ENCODE measurements around the gene ARVCF.

ARVCF gene

DNA sequence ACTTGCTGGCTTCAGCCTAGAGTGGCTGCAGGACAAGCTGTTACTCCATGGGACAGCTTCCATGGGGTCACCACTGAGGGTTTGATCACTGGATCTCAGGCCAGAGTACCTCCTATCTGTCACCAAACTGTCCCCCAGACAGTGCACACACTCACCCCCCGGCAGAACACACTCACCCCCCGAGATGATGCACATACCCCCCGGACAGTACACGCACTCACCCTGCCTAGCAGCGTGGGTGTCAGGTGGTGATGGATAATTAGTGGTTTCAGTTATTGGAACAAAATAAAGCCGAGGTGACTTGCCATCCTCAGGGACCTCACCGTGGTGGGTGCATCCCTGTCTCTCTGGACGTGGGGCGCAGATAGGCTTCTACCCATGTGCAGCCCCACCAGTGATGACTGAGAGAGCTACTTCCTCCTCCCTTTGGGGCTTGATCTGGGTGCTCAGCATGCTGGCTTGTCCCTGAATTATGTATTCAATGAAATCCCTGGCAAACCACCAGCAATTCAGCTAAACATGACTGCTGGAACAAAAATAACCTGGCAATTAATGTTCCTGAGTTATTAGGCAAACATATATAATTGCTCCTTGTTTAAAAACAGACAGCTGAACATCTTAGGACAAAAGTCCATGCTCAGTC, 23.2 kb upstream of the ARVCF start:
- H3K36me3 ChIP-seq (ENCODE audit: control insufficient read depth, insufficient read depth, low read length): peaks cover 41% of the 10 kb centered on the region

DNA sequence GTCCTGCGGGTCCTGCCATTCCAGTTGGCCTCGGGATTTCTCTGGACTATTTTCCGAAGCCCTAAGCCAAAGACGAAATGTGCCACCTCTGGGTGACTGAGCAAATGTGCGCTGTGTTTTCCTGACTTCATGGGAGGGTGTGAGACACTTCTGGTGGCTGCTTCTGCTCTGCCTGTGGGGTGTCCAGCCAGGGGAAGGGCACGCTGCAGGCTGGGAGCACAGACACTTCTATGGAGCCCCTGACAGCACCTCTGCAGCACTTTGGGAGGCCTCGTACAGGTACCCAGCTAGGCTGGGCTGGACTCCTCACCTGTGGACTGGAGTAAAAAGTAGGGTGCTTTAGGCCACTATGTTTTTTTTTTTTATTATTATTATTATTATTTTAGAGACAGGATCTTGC, 22.0 kb upstream of the ARVCF start:
- H3K27ac ChIP-seq (ENCODE audit: insufficient read depth, low read length, poor library complexity, severe bottlenecking): no peak overlapping the region
- H3K9me3 ChIP-seq (ENCODE audit: control insufficient read depth, low read length): no peaks in the 10 kb centered on the region
- no peak overlapping the region for H3K4me3 ChIP-seq (ENCODE audit: insufficient read depth, low read depth, low read length, poor library complexity, severe bottlenecking)
- no peaks in the 10 kb centered on the region for H3K4me1 ChIP-seq (ENCODE audit: control insufficient read depth, insufficient read depth, low read length, poor library complexity, severe bottlenecking)
- no peak for DNase-seq
- H3K36me3 ChIP-seq (ENCODE audit: control insufficient read depth, insufficient read depth, low read length): peaks cover 31% of the 10 kb centered on the region
- H3K27me3 ChIP-seq (replicated peaks; ENCODE audit: control insufficient read depth, insufficient read depth, low read length, poor library complexity, severe bottlenecking): no peaks in the 10 kb centered on the region

More for the DNA sequence above, 23.2 kb upstream of the ARVCF start:
- no peak for DNase-seq
- no peak overlapping the region for H3K27ac ChIP-seq (ENCODE audit: insufficient read depth, low read length, poor library complexity, severe bottlenecking)
- H3K4me1 ChIP-seq (ENCODE audit: control insufficient read depth, insufficient read depth, low read length, poor library complexity, severe bottlenecking): no peaks in the 10 kb centered on the region
- no peak overlapping the region for H3K4me3 ChIP-seq (ENCODE audit: insufficient read depth, low read depth, low read length, poor library complexity, severe bottlenecking)
- no peaks in the 10 kb centered on the region for H3K27me3 ChIP-seq (replicated peaks; ENCODE audit: control insufficient read depth, insufficient read depth, low read length, poor library complexity, severe bottlenecking)
- H3K9me3 ChIP-seq (ENCODE audit: control insufficient read depth, low read length): no peaks in the 10 kb centered on the region

DNA sequence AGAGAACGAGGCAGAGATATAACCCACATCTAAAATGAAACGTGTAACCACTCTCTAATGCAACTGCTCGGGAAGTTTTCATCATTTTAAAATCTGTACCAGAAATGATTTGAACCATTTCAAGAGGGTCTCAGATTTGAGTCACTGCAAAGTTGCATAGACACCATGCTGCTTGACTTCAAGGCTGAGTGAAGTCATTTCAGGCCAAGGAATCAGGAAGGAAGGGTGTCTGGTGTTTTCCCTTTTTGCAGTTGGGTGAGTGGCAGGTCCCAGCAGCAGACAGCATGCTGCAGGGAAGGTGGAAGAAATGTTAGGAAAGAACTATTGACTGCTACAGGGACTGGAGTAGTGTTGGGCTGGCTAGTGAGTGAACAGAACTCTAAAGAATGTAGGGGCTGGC, 20.8 kb upstream of the ARVCF start:
- Histone ChIP-seq H3K4me3 (ENCODE audit: insufficient read depth, low read depth, low read length, poor library complexity, severe bottlenecking) (no peak overlapping the region), H3K9me3 (ENCODE audit: control insufficient read depth, low read length) (no peaks in the 10 kb centered on the region), H3K27me3 (replicated peaks; ENCODE audit: control insufficient read depth, insufficient read depth, low read length, poor library complexity, severe bottlenecking) (no peaks in the 10 kb centered on the region), H3K4me1 (ENCODE audit: control insufficient read depth, insufficient read depth, low read length, poor library complexity, severe bottlenecking) (peaks cover under 1% of the 10 kb centered on the region), H3K27ac (ENCODE audit: insufficient read depth, low read length, poor library complexity, severe bottlenecking) (no peak overlapping the region), H3K36me3 (ENCODE audit: control insufficient read depth, insufficient read depth, low read length) (peaks cover 25% of the 10 kb centered on the region)
- DNase-seq: no peak

DNA sequence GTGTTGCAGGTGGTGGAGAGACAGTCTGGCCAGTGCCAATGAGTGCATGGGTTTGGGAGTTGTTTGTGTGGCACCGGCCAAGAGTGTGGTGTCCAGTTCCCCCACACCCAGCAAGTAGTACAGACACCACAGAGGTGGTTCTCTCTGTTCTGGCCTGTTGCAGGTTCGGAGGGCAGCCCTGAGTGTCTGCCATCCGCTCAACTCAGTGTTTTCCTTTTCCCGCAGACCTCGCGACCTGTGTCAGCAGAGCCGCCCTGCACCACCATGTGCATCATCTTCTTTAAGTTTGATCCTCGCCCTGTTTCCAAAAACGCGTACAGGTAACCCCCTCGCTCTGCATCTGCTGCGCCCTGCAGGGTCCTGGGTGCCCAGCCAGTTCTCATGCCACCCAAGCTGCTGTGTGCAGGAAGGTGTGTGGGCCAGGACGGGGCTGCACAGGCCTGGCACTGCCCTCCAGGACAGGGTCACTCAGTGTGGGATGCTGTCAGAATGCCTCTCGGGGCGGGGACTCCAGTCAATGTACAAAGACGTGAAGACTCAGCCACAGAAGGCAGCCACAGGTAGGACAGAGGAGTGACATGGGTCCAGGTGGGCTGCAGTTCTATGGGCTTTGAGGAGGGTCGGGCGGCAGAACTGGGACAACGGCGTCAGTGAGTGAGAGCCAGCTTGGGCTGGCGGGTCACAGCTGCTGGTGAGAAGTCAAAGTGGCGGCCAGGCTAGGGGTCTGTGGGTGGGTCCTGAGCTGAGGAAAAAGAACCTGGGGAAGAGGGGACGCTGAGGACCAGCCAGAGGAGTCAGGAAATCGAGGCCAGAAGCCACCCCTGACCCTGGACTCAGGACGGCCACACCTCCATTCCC, 20.1 kb upstream of the ARVCF start:
- H3K27ac ChIP-seq (ENCODE audit: insufficient read depth, low read length, poor library complexity, severe bottlenecking): no peak overlapping the region
- H3K4me3 ChIP-seq (ENCODE audit: insufficient read depth, low read depth, low read length, poor library complexity, severe bottlenecking): no peak overlapping the region
- H3K9me3 ChIP-seq (ENCODE audit: control insufficient read depth, low read length): no peaks in the 10 kb centered on the region
- H3K36me3 ChIP-seq (ENCODE audit: control insufficient read depth, insufficient read depth, low read length): peaks cover 20% of the 10 kb centered on the region
- no peak for DNase-seq
- H3K27me3 ChIP-seq (replicated peaks; ENCODE audit: control insufficient read depth, insufficient read depth, low read length, poor library complexity, severe bottlenecking): no peaks in the 10 kb centered on the region
- peaks cover 8% of the 10 kb centered on the region for H3K4me1 ChIP-seq (ENCODE audit: control insufficient read depth, insufficient read depth, low read length, poor library complexity, severe bottlenecking)

DNA sequence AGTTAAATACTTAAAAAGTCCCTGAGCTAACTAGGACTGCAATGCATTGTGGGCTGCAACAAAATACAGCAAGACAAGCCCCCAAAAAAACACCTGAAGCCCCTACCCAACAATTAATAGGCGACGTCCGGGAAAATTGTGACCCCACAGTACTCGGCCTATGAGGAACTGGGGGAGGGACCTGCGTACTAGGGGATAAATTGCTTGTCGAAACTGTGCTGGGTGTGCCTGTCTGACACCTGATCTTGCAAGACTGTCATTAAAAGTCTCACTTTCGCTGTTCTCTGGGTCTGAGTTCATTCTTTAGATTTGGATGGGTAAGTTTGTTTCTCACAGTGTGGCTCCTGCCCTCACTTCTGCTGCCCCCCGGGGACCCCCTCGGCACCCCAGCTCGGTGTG, 19.5 kb upstream of the ARVCF start:
- DNase-seq: no peak
- no peak overlapping the region for H3K4me3 ChIP-seq (ENCODE audit: insufficient read depth, low read depth, low read length, poor library complexity, severe bottlenecking)
- H3K9me3 ChIP-seq (ENCODE audit: control insufficient read depth, low read length): no peaks in the 10 kb centered on the region
- no peak overlapping the region for H3K27ac ChIP-seq (ENCODE audit: insufficient read depth, low read length, poor library complexity, severe bottlenecking)
- peaks cover 14% of the 10 kb centered on the region for H3K4me1 ChIP-seq (ENCODE audit: control insufficient read depth, insufficient read depth, low read length, poor library complexity, severe bottlenecking)
- H3K27me3 ChIP-seq (replicated peaks; ENCODE audit: control insufficient read depth, insufficient read depth, low read length, poor library complexity, severe bottlenecking): no peaks in the 10 kb centered on the region
- peaks cover 20% of the 10 kb centered on the region for H3K36me3 ChIP-seq (ENCODE audit: control insufficient read depth, insufficient read depth, low read length)

DNA sequence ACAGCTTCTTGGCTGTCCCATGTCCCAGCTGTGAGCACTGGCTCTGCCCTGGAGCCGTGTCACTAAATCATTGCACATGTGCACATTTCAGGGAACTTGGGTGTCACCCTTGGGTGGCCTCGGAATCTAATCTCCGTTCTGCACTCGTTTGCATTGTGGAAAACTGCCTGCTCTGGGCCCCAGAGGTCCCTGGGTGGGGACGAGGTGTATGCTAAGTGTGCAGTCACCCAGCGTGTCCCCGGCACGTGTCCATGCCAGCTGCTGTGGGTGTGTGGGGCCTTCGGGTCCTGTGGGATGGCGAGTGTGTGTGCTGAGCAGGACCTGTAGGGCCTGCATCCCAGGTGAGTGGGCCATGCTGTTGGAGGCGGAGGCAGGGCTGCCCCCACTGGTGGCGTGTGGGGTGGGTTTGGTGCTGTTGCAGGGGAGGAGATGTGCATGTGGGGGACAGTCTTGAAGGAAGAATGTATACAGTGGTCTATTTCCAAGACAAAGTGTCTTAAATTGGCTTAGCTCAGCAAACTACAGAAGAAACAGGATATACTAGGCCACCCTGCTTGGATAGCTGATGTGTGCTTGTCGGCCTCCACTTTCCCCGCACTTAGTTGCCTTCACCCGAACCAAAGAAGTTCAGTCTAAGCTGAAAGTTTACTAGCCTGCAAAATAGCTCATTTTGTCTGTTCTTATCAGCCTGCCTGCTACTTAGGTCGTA, 18.9 kb upstream of the ARVCF start:
- peaks cover 15% of the 10 kb centered on the region for H3K36me3 ChIP-seq (ENCODE audit: control insufficient read depth, insufficient read depth, low read length)
- peaks cover 14% of the 10 kb centered on the region for H3K4me1 ChIP-seq (ENCODE audit: control insufficient read depth, insufficient read depth, low read length, poor library complexity, severe bottlenecking)
- no peaks in the 10 kb centered on the region for H3K27me3 ChIP-seq (replicated peaks; ENCODE audit: control insufficient read depth, insufficient read depth, low read length, poor library complexity, severe bottlenecking)
- no peaks in the 10 kb centered on the region for H3K9me3 ChIP-seq (ENCODE audit: control insufficient read depth, low read length)
- DNase-seq: no peak
- H3K4me3 ChIP-seq (ENCODE audit: insufficient read depth, low read depth, low read length, poor library complexity, severe bottlenecking): no peak overlapping the region
- no peak overlapping the region for H3K27ac ChIP-seq (ENCODE audit: insufficient read depth, low read length, poor library complexity, severe bottlenecking)

DNA sequence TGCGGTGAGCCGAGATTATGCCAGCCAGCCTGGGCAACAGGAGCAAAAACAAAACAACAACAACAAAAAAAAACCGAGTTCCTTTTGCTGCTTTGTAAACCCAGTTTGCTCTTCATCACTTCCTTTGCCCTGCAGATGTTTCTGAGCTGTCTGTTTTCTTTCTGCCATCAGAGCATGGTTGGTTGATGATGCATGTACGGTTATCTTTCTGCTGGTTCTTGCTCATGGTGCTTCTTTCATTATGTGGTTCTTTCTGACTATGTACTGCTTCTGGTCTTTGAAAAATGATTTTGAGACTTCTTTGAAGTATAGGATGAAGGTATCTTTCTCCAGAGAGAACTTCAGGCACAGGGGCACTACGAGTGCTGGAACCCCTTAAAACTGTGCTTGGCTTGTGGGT, 17.5 kb upstream of the ARVCF start:
- H3K4me3 ChIP-seq (ENCODE audit: insufficient read depth, low read depth, low read length, poor library complexity, severe bottlenecking): no peak overlapping the region
- H3K27me3 ChIP-seq (replicated peaks; ENCODE audit: control insufficient read depth, insufficient read depth, low read length, poor library complexity, severe bottlenecking): no peaks in the 10 kb centered on the region

DNA sequence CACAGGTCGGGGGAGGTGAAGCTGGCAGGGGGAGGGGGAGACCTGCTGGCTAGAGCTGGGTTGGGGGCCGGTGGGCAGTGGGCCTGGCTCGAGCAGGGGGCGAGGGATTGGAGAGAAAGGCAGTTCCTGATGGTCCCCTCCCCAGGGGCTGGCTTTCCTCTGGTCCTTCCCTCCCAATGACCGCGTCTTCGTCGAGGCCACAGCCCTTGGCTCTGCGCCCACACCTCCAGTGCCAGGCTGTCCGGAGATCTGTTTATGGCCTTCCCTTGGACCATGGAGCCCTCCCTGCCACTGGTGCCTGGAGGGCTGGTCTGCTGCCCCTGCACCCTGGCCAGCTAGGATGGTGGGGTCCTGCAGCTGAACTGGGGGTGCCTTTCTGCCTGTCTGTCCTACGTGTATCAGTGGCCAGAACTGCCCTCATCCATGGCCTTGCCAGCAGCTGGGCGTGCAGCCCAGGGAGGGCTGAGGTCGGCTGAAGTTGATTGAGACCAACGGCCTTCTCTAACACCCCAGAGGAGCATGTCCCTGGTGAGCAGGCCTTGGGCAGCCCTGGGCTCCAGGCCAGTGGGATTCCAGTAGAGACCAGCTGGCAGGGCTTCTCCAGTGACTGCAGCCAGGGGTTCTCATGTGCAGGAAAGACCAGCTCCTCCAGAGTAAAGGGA, 16.6 kb upstream of the ARVCF start:
- H3K27ac ChIP-seq (ENCODE audit: insufficient read depth, low read length, poor library complexity, severe bottlenecking): peak overlapping the region; percentile 23
- H3K27me3 ChIP-seq (replicated peaks; ENCODE audit: control insufficient read depth, insufficient read depth, low read length, poor library complexity, severe bottlenecking): no peaks in the 10 kb centered on the region
- no peak overlapping the region for H3K4me3 ChIP-seq (ENCODE audit: insufficient read depth, low read depth, low read length, poor library complexity, severe bottlenecking)
- H3K9me3 ChIP-seq (ENCODE audit: control insufficient read depth, low read length): no peaks in the 10 kb centered on the region
- no peak for DNase-seq
- H3K36me3 ChIP-seq (ENCODE audit: control insufficient read depth, insufficient read depth, low read length): peaks cover 10% of the 10 kb centered on the region
- peaks cover 14% of the 10 kb centered on the region for H3K4me1 ChIP-seq (ENCODE audit: control insufficient read depth, insufficient read depth, low read length, poor library complexity, severe bottlenecking)

More for the DNA sequence above, 17.5 kb upstream of the ARVCF start:
- no peaks in the 10 kb centered on the region for H3K9me3 ChIP-seq (ENCODE audit: control insufficient read depth, low read length)
- peaks cover 14% of the 10 kb centered on the region for H3K4me1 ChIP-seq (ENCODE audit: control insufficient read depth, insufficient read depth, low read length, poor library complexity, severe bottlenecking)
- peaks cover 14% of the 10 kb centered on the region for H3K36me3 ChIP-seq (ENCODE audit: control insufficient read depth, insufficient read depth, low read length)
- DNase-seq: no peak
- H3K27ac ChIP-seq (ENCODE audit: insufficient read depth, low read length, poor library complexity, severe bottlenecking): no peak overlapping the region

DNA sequence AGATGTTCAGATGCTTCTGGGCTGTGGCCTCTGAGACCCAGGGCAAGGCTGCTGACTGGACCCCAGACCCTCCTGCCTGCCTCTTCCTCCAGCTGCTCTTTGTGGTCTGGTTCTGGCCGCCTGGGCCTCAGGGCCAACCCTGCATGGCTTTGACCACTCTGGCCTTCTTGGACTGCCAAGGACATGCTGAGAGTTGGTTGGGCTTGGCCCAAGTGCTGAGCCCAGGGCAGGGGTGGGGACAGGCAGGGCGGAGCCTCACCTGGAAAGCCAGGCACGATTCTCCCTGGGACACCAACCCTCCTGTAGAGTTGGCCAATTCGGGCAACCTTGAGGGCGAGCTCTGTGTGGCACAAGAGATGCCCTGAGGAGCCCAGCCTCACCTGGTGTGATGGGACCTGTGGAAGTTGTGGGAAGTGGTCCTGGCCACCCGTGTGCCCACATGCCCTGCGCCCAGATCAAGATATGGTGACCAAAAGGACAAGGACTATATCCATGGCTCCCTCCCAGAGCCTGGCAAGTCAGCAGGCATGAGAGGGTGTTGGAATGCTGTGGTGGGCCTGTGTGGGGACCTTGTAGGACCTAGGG, 15.9 kb upstream of the ARVCF start:
- DNase-seq: no peak
- no peaks in the 10 kb centered on the region for H3K27me3 ChIP-seq (replicated peaks; ENCODE audit: control insufficient read depth, insufficient read depth, low read length, poor library complexity, severe bottlenecking)
- no peak overlapping the region for H3K4me3 ChIP-seq (ENCODE audit: insufficient read depth, low read depth, low read length, poor library complexity, severe bottlenecking)
- H3K4me1 ChIP-seq (ENCODE audit: control insufficient read depth, insufficient read depth, low read length, poor library complexity, severe bottlenecking): peaks cover 14% of the 10 kb centered on the region
- no peaks in the 10 kb centered on the region for H3K9me3 ChIP-seq (ENCODE audit: control insufficient read depth, low read length)
- H3K36me3 ChIP-seq (ENCODE audit: control insufficient read depth, insufficient read depth, low read length): peaks cover 8% of the 10 kb centered on the region
- no peak overlapping the region for H3K27ac ChIP-seq (ENCODE audit: insufficient read depth, low read length, poor library complexity, severe bottlenecking)

All from effector memory CD4-positive, alpha-beta T cell (primary cell).